CD14-positive monocyte (primary cell): ENCODE results near the gene ANO7. TPM values are rescaled to one million over a fixed set of nuclear protein-coding genes. Genes with fewer than 3 reads are reported as not detected.

Source experiments
- DNase-seq, 3 donors: peaks; one replicate each; pipeline ENCODE4 v3.0.0-alpha.2; 2011 to 2022
- H2AFZ ChIP-seq: 2 replicates; pipeline ENCODE4 v1.6.0; 2012; ENCODE audit warnings: mild to moderate bottlenecking, low read depth, low read length, inconsistent platforms; ENCODE audit not compliant: insufficient read depth, poor library complexity, severe bottlenecking
- H3K27ac ChIP-seq, 2 donors: 1 replicate in 1 of 2; 2 replicates in 1 of 2; pipeline ENCODE4 v1.5.1; 2012 to 2013; ENCODE audit warnings: low read length in 2 of 2, control low read depth in 1 of 2, inconsistent platforms in 1 of 2, low read depth in 1 of 2, mild to moderate bottlenecking in 1 of 2
- H3K27me3 ChIP-seq, 2 donors: one replicate each; pipeline versions ENCODE4 v1.6.0 to v1.6.1; 2011 to 2013; ENCODE audit warnings: low read length in 2 of 2; ENCODE audit not compliant: control insufficient read depth in 2 of 2, insufficient read depth in 2 of 2
- H3K36me3 ChIP-seq, 2 donors: replicated peaks in 1 of 2; 1 replicate in 1 of 2; 2 replicates in 1 of 2; pipeline versions ENCODE4 v1.5.1 to v1.6.1; 2012 to 2013; ENCODE audit warnings: low read length in 2 of 2, control low read depth in 1 of 2, inconsistent platforms in 1 of 2, mild to moderate bottlenecking in 1 of 2; ENCODE audit not compliant: insufficient read depth in 2 of 2, control insufficient read depth in 1 of 2
- H3K4me1 ChIP-seq, 2 donors: 1 replicate in 1 of 2; 2 replicates in 1 of 2; pipeline versions ENCODE4 v1.5.1 to v1.6.1; 2012 to 2013; ENCODE audit warnings: low read length in 2 of 2, control low read depth in 1 of 2, inconsistent platforms in 1 of 2, mild to moderate bottlenecking in 1 of 2, moderate library complexity in 1 of 2; ENCODE audit not compliant: insufficient read depth in 2 of 2, control insufficient read depth in 1 of 2
- H3K4me2 ChIP-seq: replicated peaks from 2 replicates; pipeline ENCODE3; 2012; ENCODE audit warnings: low read length, moderate library complexity, mild to moderate bottlenecking; ENCODE audit not compliant: poor library complexity, severe bottlenecking; ENCODE audit errors: extremely low read depth
- H3K4me3 ChIP-seq, 3 experiments: fragments of 200-600 bp in 1 of 3; sonication (generic) in 1 of 3; replicated peaks in 1 of 3; 1 replicate in 2 of 3; 2 replicates in 1 of 3; pipeline ENCODE4 v1.5.1; 2011 to 2013; ENCODE audit warnings: low read length in 3 of 3, mild to moderate bottlenecking in 3 of 3, control low read depth in 2 of 3, low read depth in 2 of 3, inconsistent platforms in 1 of 3, moderate library complexity in 1 of 3
- H3K79me2 ChIP-seq: 2 replicates; pipeline ENCODE4 v1.6.0; 2012; ENCODE audit warnings: mild to moderate bottlenecking, control low read depth, inconsistent platforms, low read length, moderate library complexity; ENCODE audit not compliant: insufficient read depth
- H3K9ac ChIP-seq: 2 replicates; pipeline ENCODE4 v1.6.0; 2017; ENCODE audit warnings: low read length, mild to moderate bottlenecking; ENCODE audit not compliant: insufficient read depth, poor library complexity, severe bottlenecking
- H3K9me3 ChIP-seq, 2 donors: replicated peaks in 1 of 2; 1 replicate in 1 of 2; 2 replicates in 1 of 2; pipeline versions ENCODE4 v1.5.1 to v1.6.1; 2012 to 2013; ENCODE audit warnings: low read length in 2 of 2, control low read depth in 1 of 2; ENCODE audit not compliant: control insufficient read depth in 1 of 2, insufficient read depth in 1 of 2
- H4K20me1 ChIP-seq: 2 replicates; pipeline ENCODE4 v1.6.0; 2012; ENCODE audit warnings: mild to moderate bottlenecking, low read length, control low read depth, moderate library complexity; ENCODE audit not compliant: insufficient read depth
- H3K27ac Mint-ChIP-seq, 7 donors: one replicate each; pipeline ENCODE4 v1.8.0; 2020; ENCODE audit warnings: mild to moderate bottlenecking in 7 of 7, mixed read lengths in 7 of 7, moderate library complexity in 6 of 7, inconsistent platforms in 2 of 7
- H3K27me3 Mint-ChIP-seq, 3 donors: one replicate each; pipeline ENCODE4 v1.8.0; 2021 to 2022; ENCODE audit warnings: low read depth in 3 of 3, mild to moderate bottlenecking in 3 of 3, mixed read lengths in 3 of 3, moderate library complexity in 3 of 3, inconsistent platforms in 1 of 3
- H3K36me3 Mint-ChIP-seq, 2 donors: one replicate each; pipeline ENCODE4 v1.8.0; 2020; ENCODE audit warnings: mixed read lengths in 2 of 2, inconsistent platforms in 1 of 2, mild to moderate bottlenecking in 1 of 2
- H3K4me1 Mint-ChIP-seq: one replicate; pipeline ENCODE4 v1.8.0; 2020; ENCODE audit warnings: mild to moderate bottlenecking, mixed read lengths
- H3K4me3 Mint-ChIP-seq, 2 donors: one replicate each; pipeline ENCODE4 v1.8.0; 2020; ENCODE audit warnings: mild to moderate bottlenecking in 2 of 2, mixed read lengths in 2 of 2, moderate library complexity in 1 of 2
- H3K9me3 Mint-ChIP-seq, 7 donors: one replicate each; pipeline ENCODE4 v1.8.0; 2020 to 2022; ENCODE audit warnings: mixed read lengths in 7 of 7, mild to moderate bottlenecking in 6 of 7, moderate library complexity in 6 of 7, inconsistent platforms in 2 of 7
- WGBS: methylation state at CpG from one replicate; pipeline ENCODE4 v1.1.5; 2013; ENCODE audit warnings: missing lambda C conversion rate; ENCODE audit not compliant: insufficient coverage; 5-methylcytosine and 5-hydroxymethylcytosine counted together
- intact Hi-C, 2 donors: fragments of 100-400 bp; cut with micrococcal nuclease; formaldehyde crosslinking; loops; one replicate each; pipeline versions ENCODE4 v1.15.0 to v1.15.1; 2023
- polyA plus RNA-seq, 3 donors: library from polyadenylated mRNA; depleted of rRNA in 1 of 3; unstranded in 2 of 3; stranded (reverse) in 1 of 3; fragments of 300-500 nt in 2 of 3; fragments of >200 nt in 1 of 3; fragmentation: Illumina TruSeq in 2 of 3; gene quantifications; 1 replicate in 2 of 3; 2 replicates in 1 of 3; pipeline ENCODE4 v1.2.3, GENCODE V29; 2012 to 2021
- TF ChIP-seq, protein P1 (sequence below): fragments of 200-600 bp; IDR thresholded peaks from one replicate; pipeline ENCODE4 v1.8.0; 2022; ENCODE audit warnings: antibody characterized with exemption, mild to moderate bottlenecking

The ANO7 gene
- polyA plus RNA-seq, 3 donors = 0.03 TPM; not detected in 2

DNA sequence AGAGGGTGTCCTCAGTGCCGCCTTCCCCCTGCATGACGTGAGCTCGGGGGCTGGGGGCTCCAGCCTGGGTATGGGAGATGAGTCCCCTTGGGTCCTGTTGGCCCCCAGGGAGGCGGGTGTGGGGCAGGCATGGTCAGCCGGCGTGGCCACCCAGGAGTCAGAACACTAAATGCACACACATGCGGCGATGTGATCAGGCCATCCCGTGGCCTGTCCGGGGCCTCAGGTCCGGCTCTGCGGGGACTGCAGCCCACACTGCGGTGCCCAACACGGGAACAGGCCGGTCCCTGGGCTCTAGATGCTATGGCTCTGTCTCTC, 13.8 kb downstream of the ANO7 start:
- H3K27ac Mint-ChIP-seq = no peak overlapping the region
- WGBS = 90% methylated on average over 14 of the region's 15 CpGs
- TF ChIP-seq, protein P1, sequence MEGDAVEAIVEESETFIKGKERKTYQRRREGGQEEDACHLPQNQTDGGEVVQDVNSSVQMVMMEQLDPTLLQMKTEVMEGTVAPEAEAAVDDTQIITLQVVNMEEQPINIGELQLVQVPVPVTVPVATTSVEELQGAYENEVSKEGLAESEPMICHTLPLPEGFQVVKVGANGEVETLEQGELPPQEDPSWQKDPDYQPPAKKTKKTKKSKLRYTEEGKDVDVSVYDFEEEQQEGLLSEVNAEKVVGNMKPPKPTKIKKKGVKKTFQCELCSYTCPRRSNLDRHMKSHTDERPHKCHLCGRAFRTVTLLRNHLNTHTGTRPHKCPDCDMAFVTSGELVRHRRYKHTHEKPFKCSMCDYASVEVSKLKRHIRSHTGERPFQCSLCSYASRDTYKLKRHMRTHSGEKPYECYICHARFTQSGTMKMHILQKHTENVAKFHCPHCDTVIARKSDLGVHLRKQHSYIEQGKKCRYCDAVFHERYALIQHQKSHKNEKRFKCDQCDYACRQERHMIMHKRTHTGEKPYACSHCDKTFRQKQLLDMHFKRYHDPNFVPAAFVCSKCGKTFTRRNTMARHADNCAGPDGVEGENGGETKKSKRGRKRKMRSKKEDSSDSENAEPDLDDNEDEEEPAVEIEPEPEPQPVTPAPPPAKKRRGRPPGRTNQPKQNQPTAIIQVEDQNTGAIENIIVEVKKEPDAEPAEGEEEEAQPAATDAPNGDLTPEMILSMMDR = no peak
- Histone ChIP-seq H3K4me3 (no peak overlapping the region), H3K4me1 (peaks cover 3 to 8% of the 10 kb centered on the region in 2 donors), H4K20me1 (no peaks in the 10 kb centered on the region), H3K9ac (no peak overlapping the region), H2AFZ (no peak overlapping the region), H3K27ac (no peak overlapping the region), H3K4me2 (no peak overlapping the region), H3K27me3 (no peaks in the 10 kb centered on the region), H3K36me3 (no peaks in the 10 kb centered on the region), H3K9me3 (no peaks in the 10 kb centered on the region), H3K79me2 (no peaks in the 10 kb centered on the region)
- peaks cover 0 to 1% (median 0%) of the 10 kb centered on the region in 3 donors for H3K27me3 Mint-ChIP-seq
- intact Hi-C loops = no loop called here
- no peak overlapping the region for H3K4me3 Mint-ChIP-seq
- H3K36me3 Mint-ChIP-seq = no peaks in the 10 kb centered on the region
- DNase-seq = no peak
- no peaks in the 10 kb centered on the region for H3K9me3 Mint-ChIP-seq
- peaks cover 9% of the 10 kb centered on the region for H3K4me1 Mint-ChIP-seq

- Histone ChIP-seq H3K36me3 (no peaks in the 10 kb centered on the region), H3K27ac (no peak overlapping the region), H3K4me1 (peaks cover 3 to 8% of the 10 kb centered on the region in 2 donors), H3K9ac (no peak overlapping the region), H3K4me3 (no peak overlapping the region), H3K79me2 (no peaks in the 10 kb centered on the region), H2AFZ (no peak overlapping the region), H3K27me3 (no peaks in the 10 kb centered on the region), H4K20me1 (no peaks in the 10 kb centered on the region), H3K4me2 (no peak overlapping the region), H3K9me3 (no peaks in the 10 kb centered on the region)
- WGBS = 94% methylated on average over 5 of the region's 9 CpGs
- TF ChIP-seq, protein P1 = no peak
- H3K9me3 Mint-ChIP-seq = no peaks in the 10 kb centered on the region
- H3K36me3 Mint-ChIP-seq = no peaks in the 10 kb centered on the region
- peaks cover 9% of the 10 kb centered on the region for H3K4me1 Mint-ChIP-seq
- no peak overlapping the region for H3K27ac Mint-ChIP-seq
- intact Hi-C loops = no loop called here
- H3K4me3 Mint-ChIP-seq = no peak overlapping the region
- DNase-seq = no peak
- peaks cover 0 to 1% (median 1%) of the 10 kb centered on the region in 3 donors for H3K27me3 Mint-ChIP-seq
Observed at GRCh38 chr2:241202681-241203080, 14.2 kb downstream of the ANO7 start.
